Retinal pigment epithelial cell (primary cell): ENCODE measurements around the gene KLHL21.
A peak's percentile ranks its signal among the peaks of the same experiment; 100 is the strongest.

Source experiments
- DNase-seq: peaks from one replicate; pipeline ENCODE4 v3.0.0-alpha.2; 2010; ENCODE audit warnings: low read depth
- H3K4me3 ChIP-seq: 2 replicates; pipeline ENCODE4 v1.5.1; 2011; ENCODE audit warnings: mild to moderate bottlenecking, low read length, control low read depth, moderate library complexity
- TF ChIP-seq, protein P1 (sequence below): conservative IDR thresholded peaks from 2 replicates; pipeline ENCODE4 v1.5.1; 2011; ENCODE audit warnings: low read depth, low read length, control low read depth, inconsistent platforms

Gene KLHL21

GRCh38 chr1:6581561-6582305, 20.9 kb downstream of the KLHL21 start:
- TF ChIP-seq, protein P1, sequence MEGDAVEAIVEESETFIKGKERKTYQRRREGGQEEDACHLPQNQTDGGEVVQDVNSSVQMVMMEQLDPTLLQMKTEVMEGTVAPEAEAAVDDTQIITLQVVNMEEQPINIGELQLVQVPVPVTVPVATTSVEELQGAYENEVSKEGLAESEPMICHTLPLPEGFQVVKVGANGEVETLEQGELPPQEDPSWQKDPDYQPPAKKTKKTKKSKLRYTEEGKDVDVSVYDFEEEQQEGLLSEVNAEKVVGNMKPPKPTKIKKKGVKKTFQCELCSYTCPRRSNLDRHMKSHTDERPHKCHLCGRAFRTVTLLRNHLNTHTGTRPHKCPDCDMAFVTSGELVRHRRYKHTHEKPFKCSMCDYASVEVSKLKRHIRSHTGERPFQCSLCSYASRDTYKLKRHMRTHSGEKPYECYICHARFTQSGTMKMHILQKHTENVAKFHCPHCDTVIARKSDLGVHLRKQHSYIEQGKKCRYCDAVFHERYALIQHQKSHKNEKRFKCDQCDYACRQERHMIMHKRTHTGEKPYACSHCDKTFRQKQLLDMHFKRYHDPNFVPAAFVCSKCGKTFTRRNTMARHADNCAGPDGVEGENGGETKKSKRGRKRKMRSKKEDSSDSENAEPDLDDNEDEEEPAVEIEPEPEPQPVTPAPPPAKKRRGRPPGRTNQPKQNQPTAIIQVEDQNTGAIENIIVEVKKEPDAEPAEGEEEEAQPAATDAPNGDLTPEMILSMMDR, result no peak
- H3K4me3 ChIP-seq, result no peak overlapping the region
- DNase-seq, result no peak

- peak overlapping the region; percentile 69 for H3K4me3 ChIP-seq
- DNase-seq, result no peak
- TF ChIP-seq, protein P1, result peak; percentile 24
Observed at GRCh38 chr1:6580593-6581409, 21.9 kb downstream of the KLHL21 start.

DNA sequence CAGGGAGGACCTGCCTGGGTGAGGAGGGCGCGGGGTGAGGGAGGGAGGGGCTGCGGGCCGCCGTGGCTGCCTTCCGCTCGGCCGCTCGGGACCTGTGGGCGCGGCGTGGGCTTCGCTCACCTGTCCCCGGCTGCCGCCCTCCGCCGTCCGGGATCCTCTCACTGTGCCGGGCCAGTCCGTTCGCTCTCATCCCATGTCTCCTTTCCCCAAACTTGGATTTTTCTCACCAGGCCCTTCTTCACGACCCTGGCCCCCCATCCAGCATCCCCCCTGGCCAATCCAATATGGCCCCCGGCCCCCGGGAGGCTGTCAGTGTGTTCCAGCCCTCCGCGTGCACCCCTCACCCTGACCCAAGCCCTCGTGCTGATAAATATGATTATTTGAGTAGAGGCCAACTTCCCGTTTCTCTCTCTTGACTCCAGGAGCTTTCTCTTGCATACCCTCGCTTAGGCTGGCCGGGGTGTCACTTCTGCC, 22.5 kb downstream of the KLHL21 start:
- DNase-seq, result no peak
- TF ChIP-seq, protein P1, result no peak
- peak overlapping the region; percentile 69 for H3K4me3 ChIP-seq

GRCh38 chr1:6579374-6580118, 23.1 kb downstream of the KLHL21 start, which contains the start of gene ZBTB48:
Gene ZBTB48 (plus strand): TSS chr1:6579994. CDS start chr1:6580610, 616 bp downstream.
- H3K4me3 ChIP-seq, result peak within 1 kb of the TSS; percentile 69
- DNase-seq, result peak; percentile 84
- TF ChIP-seq, protein P1, result no peak

- no peak for DNase-seq
- H3K4me3 ChIP-seq, result peak overlapping the region; percentile 69
- TF ChIP-seq, protein P1, result no peak
Observed at GRCh38 chr1:6578624-6579373, 23.9 kb downstream of the KLHL21 start.

DNA sequence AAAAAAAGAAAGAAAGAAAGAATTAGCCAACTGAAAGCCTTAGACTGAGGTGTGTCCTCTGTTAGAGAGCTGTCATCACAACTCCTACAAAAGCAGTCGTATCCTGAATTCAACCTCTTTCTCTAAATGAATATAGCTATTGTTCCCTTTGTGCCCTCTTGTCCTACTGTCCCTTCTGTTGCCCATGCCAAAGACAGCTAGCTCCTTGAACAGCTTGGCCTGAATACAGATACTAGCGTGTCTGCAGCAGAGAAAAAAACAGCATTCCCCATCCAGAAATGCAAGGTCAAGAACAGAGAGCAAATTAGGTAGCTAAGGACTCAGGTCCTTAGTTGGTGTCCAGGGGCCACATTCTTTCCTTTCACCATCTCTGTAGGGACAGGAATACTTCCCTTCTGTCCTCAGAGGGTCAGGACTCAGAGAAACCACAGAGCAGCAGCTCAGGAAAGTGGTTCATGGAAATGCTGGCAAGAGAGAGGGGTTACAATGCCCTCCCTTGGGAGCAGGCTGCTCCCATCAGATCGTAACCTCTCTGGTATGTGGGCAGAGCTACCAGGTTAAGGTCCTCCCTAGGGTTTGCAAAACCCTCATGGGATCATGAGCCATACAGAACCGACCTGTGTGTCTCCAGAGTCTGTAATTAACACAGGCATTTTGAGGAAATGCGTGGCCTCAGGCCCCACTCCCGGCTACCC, 24.7 kb downstream of the KLHL21 start:
- no peak overlapping the region for H3K4me3 ChIP-seq
- DNase-seq, result no peak
- TF ChIP-seq, protein P1, result no peak
